Islet precursor cell (in vitro differentiated cells): ENCODE data around the gene SPSB1.

ENCODE experiments used
- DNase-seq: peaks from one replicate; pipeline ENCODE4 v3.0.0-alpha.2; 2018

SPSB1 gene

GRCh38 chr1:9302745-9303524, 10.2 kb downstream of the SPSB1 start:
- peak; percentile 95 for DNase-seq

DNA sequence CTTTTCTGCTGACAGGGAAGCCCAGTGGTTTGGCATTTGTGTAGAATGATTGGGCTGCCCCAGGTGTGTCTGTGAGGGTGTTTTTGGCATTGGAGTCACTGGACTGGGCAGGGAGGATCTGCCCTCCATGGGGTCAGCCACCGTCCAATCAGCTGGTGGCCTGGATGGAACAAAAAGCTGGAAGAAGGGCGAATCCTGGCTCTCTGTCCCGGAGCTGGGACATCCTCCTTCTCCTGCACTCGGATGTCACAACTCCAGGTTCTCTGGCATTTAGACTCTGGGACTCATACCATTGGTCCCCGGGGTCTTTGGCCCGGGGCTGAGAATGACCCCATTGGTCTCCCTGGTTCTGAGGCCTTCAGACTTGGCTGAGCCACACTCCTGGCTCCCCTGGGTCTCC, 11.2 kb downstream of the SPSB1 start:
- no peak for DNase-seq

- no peak for DNase-seq
Observed at GRCh38 chr1:9305216-9305615, 12.5 kb downstream of the SPSB1 start.

GRCh38 chr1:9306006-9306405, 13.3 kb downstream of the SPSB1 start:
- DNase-seq, result no peak

DNA sequence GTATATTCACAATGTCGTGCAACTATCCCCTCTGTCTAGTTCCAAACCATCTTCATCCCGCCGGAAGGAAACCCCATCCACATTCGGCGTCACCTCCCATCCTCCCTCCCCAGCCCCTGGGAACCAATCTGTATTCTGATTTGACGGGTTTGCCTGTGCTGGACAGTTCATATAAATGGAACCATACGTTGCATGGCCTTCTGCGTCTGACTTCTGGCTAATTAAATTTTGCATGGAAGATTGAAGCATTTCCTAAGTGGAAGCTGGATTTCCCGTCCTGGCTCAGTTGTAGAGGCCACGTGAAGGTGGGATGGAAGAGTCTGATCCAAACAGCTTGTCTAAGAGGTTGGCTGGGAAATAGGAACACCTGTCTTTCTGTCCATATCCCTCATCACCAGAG, 14.6 kb downstream of the SPSB1 start:
- no peak for DNase-seq

DNA sequence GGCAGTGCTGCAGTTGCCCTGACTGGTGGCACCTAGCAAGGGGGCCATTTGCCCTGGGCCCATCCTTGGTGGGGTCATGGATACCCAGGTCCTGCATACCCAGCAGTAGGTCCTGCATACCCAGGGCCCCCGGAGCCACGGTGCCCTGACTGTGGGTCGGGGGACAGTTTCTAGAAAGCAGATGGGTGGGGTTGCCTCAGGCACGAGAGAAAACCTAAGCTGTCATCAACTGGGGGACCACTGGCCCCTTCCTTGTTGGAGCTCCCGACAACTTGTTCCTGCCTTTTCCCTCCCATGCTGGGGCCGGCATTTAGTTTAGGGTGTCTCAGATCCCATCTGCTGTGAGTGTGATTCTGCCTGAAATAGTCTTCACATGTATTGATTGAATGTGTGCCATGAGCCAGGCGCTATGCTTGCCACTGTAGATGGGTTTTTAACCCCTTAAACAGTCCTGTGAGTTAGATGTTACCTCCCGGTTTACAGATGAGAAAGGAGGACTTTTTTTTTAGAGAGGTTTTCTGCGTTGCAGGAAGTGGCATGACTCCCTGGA, 15.6 kb downstream of the SPSB1 start:
- no peak for DNase-seq

GRCh38 chr1:9309080-9309479, 16.4 kb downstream of the SPSB1 start:
- no peak for DNase-seq

GRCh38 chr1:9309991-9310390, 17.3 kb downstream of the SPSB1 start:
- no peak for DNase-seq

GRCh38 chr1:9311029-9311428, 18.3 kb downstream of the SPSB1 start:
- no peak for DNase-seq

GRCh38 chr1:9311479-9311878, 18.8 kb downstream of the SPSB1 start:
- DNase-seq, result no peak

GRCh38 chr1:9312168-9312720, 19.6 kb downstream of the SPSB1 start:
- no peak for DNase-seq

GRCh38 chr1:9313576-9313975, 20.9 kb downstream of the SPSB1 start:
- DNase-seq, result no peak

- no peak for DNase-seq
Observed at GRCh38 chr1:9314111-9314510, 21.4 kb downstream of the SPSB1 start.

- DNase-seq, result no peak
Observed at GRCh38 chr1:9314711-9315379, 22.2 kb downstream of the SPSB1 start.

DNA sequence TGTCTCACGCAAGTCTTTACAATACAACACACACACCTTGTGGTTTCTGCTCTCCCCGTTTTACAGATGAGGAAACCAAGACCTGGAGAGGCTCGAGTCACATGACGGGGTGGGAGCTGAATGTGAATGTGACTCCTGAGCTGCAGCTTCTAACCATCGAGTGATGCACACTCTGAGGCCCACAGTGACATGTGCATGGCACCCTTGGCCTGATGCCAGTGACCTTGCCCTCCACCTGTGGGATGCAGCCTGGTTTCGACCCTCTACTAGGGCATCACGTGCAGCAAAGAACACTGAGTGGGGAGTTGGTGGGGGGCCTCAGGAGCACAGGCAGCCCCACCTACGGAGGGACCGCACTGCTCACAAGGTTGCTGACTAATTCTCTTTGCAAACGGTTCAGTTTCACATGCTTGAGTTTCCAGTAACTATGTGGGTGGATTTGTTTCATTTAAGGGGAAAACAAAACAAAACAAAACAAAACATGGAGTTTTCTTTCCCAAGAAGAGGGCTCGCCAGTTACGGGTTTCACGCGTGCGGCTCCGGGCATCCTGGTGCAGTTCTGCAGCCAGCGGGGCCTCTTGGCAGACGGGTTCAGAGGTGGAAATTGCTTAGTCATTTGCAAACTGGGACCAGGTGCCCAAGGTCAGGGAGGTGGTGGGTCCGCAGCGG, 22.9 kb downstream of the SPSB1 start:
- DNase-seq, result no peak

DNA sequence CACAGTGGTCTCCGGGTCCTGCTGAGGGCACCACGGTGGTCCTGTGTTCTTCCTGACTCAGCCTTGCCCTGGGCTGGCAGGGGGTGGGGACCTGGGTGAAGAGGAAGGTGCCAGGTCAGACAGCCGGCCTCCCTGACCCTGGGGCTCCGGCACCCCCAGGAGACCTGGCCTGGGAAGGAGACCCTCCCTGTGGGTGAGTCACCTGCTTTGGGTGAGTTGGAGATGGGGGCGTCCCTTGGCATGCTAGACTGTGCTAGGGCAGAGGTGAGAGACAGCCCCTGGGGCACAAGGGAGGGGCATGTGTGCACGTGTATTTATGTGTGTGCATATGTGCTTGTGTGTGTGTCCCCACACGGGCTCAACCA, 23.4 kb downstream of the SPSB1 start:
- DNase-seq, result no peak

- DNase-seq, result no peak
Observed at GRCh38 chr1:9316512-9316911, 23.8 kb downstream of the SPSB1 start.

- no peak for DNase-seq
Observed at GRCh38 chr1:9317072-9317471, 24.4 kb downstream of the SPSB1 start.

DNA sequence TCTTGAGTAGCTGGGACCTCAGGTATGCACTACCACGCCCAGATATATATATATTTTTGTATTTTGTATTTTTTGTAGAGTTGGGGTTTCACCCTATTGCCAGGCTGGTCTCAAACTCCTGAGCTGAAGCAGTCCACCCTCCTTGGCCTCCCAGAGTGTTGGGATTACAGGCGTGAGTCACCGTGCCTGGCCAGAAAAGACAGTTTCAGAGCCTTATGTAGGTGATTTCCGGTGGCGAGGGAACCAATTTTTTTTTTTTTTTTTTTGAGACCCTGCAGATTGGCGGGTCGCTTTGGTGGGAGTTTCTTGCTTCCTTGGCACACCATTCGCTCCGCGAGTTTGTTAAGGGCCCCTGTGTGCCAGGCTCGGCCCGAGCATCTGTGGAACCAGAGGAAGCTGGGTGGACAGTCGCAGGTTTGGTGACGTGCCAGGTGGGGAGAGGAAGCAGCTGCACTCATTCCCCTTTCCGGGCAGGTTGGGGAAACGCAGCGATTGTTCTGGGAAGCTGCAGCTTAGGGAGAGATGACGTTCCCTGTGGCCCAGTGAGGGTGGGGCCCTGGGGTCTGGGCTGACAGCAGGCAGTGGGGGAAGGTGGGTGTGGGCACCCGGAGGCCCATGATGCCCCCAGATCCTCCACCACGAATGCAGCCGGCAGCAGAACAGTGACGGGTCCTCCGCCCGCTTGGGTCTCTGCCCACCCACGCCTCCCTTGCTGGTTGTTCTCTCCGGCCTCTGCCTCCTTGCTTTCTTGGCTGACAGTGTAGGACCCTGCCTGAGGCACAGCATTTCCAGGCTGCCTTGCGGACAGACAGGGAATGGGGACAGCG, 25.1 kb downstream of the SPSB1 start:
- no peak for DNase-seq

GRCh38 chr1:9319208-9319788, 26.6 kb downstream of the SPSB1 start:
- DNase-seq, result no peak

GRCh38 chr1:9319789-9320519, 27.3 kb downstream of the SPSB1 start:
- no peak for DNase-seq
